ENCODE measurements around the gene SERPINA9. TPM values are rescaled to one million over a fixed set of nuclear protein-coding genes. Genes with fewer than 3 reads are reported as not detected.

Gene SERPINA9
- polyA plus RNA-seq, 2 of the 4 experiments (the other 2 are of a cell fraction): not detected

DNA sequence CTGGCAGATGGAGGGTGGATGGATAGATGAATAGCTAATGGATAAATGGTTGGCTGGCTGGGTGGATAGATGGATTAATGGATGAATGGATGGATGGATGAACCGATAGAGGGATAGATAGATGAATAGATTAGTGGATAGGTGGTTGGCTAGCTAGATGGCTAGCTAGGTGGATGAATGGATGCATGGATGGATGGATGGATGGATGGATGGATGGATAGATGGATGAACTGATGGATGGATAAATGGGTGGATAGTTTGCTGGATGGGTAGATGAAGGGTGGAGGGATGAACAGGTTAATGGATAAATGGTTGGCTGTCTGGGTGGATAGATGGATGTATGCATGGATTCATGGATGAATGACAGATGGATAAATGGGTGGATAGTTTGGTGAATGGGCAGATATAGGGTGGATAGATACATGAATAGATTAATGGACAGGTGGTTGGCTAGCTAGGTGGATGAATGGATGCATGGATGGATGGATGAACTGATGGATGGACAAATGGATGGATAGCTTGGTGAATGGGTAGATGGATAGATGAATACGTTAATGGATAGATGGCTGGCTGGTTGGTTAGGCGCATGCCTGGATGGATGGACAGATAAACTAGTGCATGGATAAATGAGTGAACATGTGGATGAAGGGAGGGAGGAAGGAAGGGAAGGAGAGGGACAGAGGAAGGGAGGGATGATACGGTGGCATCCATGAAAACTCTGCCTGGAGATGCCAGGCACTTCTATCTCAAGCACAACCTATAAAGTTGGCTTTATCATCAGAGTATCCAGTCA is 8.1 kb downstream of the SERPINA9 start:
- Histone ChIP-seq H3K4me2 (no peak overlapping the region), H3K27ac (no peak overlapping the region), H3K4me3 (no peak overlapping the region), H3K4me1 (peaks cover 12% of the 10 kb centered on the region; the same call in 2 of the 3 replicates), H3K9me3 (no peaks in the 10 kb centered on the region)
- DNase-seq (ENCODE audit: low read depth in 1 of 2, low spot score in 1 of 2) (no peak), FAIRE-seq (no peak), ATAC-seq (no peak)
- CTCF ChIA-PET: interaction anchor here (1.1 to 4.8 kb wide), 3 partner anchors 9 to 89 kb away, joined by 3 to 34 read pairs (median 6); no protein-coding TSS in a partner anchor
- WGBS (ENCODE audit: missing lambda C conversion rate): 8% methylated on average over 4 of the region's 4 CpGs
- TF ChIP-seq NFE2L2 (conservative IDR thresholded peaks at IDR 0.05; ENCODE audit: low read length): no peak
- TF ChIP-seq BHLHE40 (IDR thresholded peaks at IDR 0.05; ENCODE audit: low read depth, low read length): no peak
- no peak for TF ChIP-seq NR3C1 (IDR thresholded peaks at IDR 0.05)
- TF ChIP-seq JUN (IDR thresholded peaks at IDR 0.05): no peak
- TF ChIP-seq, protein P1, sequence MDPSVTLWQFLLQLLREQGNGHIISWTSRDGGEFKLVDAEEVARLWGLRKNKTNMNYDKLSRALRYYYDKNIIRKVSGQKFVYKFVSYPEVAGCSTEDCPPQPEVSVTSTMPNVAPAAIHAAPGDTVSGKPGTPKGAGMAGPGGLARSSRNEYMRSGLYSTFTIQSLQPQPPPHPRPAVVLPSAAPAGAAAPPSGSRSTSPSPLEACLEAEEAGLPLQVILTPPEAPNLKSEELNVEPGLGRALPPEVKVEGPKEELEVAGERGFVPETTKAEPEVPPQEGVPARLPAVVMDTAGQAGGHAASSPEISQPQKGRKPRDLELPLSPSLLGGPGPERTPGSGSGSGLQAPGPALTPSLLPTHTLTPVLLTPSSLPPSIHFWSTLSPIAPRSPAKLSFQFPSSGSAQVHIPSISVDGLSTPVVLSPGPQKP (IDR thresholded peaks at IDR 0.05; ENCODE audit: low read depth, low read length): no peak
- TF ChIP-seq, protein P2, sequence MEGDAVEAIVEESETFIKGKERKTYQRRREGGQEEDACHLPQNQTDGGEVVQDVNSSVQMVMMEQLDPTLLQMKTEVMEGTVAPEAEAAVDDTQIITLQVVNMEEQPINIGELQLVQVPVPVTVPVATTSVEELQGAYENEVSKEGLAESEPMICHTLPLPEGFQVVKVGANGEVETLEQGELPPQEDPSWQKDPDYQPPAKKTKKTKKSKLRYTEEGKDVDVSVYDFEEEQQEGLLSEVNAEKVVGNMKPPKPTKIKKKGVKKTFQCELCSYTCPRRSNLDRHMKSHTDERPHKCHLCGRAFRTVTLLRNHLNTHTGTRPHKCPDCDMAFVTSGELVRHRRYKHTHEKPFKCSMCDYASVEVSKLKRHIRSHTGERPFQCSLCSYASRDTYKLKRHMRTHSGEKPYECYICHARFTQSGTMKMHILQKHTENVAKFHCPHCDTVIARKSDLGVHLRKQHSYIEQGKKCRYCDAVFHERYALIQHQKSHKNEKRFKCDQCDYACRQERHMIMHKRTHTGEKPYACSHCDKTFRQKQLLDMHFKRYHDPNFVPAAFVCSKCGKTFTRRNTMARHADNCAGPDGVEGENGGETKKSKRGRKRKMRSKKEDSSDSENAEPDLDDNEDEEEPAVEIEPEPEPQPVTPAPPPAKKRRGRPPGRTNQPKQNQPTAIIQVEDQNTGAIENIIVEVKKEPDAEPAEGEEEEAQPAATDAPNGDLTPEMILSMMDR (IDR thresholded peaks at IDR 0.05): no peak
- TF ChIP-seq, protein P3, sequence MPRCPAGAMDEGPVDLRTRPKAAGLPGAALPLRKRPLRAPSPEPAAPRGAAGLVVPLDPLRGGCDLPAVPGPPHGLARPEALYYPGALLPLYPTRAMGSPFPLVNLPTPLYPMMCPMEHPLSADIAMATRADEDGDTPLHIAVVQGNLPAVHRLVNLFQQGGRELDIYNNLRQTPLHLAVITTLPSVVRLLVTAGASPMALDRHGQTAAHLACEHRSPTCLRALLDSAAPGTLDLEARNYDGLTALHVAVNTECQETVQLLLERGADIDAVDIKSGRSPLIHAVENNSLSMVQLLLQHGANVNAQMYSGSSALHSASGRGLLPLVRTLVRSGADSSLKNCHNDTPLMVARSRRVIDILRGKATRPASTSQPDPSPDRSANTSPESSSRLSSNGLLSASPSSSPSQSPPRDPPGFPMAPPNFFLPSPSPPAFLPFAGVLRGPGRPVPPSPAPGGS (IDR thresholded peaks at IDR 0.05): no peak
- no peak for TF ChIP-seq NPAS2 (CRISPR knock-in tag; IDR thresholded peaks at IDR 0.05; ENCODE audit: borderline replicate concordance)
- no peak for TF ChIP-seq HOXA7 (CRISPR knock-in tag; IDR thresholded peaks at IDR 0.05)
- POLR2A ChIA-PET: no interaction called here

DNA sequence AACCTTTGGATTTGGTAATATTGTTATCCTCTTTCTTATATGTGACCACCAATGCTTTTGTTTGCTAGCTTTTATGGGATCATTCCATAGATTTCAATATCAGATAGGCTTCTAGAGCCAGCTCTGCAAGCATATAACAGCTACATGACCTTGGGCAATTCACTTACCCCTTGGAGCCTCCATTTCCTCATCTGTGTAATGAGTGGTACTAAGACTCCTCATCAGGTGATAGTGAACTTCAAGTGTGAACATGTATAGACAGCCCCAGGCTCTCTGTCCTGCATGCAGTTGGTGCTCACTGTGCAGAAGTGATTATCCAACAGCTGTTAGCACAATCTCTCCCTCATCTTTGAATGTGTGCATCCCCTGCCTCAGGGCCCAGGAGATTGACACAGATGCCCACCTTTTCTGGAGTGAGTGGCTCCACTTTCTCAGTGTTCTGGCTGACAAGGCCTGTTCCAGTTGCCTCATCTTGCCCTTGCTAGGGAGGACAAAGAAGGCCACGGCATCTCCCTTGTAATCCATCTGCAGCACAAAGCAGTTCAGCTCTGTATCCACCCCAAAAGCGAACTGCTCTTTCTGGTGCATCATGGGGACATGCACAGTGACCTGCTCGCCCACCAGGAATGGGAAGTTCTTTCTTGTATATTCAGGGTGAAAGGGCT is 9.2 kb downstream of the SERPINA9 start:
- no peak for TF ChIP-seq FOSL2 (IDR thresholded peaks at IDR 0.05)
- TF ChIP-seq FOSL2 (CRISPR knock-in tag; IDR thresholded peaks at IDR 0.05): no peak
- CTCF ChIA-PET: interaction anchor here (0.5 to 4.8 kb wide), 3 partner anchors 18 to 262 kb away, joined by 3 to 34 read pairs (median 4); no protein-coding TSS in a partner anchor
- DNase-seq (ENCODE audit: low read depth in 1 of 2, low spot score in 1 of 2) (no peak), ATAC-seq (no peak), FAIRE-seq (no peak)
- WGBS (ENCODE audit: missing lambda C conversion rate): 3% methylated on average over 3 of the region's 3 CpGs
- Histone ChIP-seq H3K9me3 (no peaks in the 10 kb centered on the region), H3K27ac (no peak overlapping the region), H3K4me2 (no peak overlapping the region), H3K4me1 (peaks cover 12% of the 10 kb centered on the region; the same call in 2 of the 3 replicates), H3K4me3 (no peak overlapping the region)
- POLR2A ChIA-PET: no interaction called here

DNA sequence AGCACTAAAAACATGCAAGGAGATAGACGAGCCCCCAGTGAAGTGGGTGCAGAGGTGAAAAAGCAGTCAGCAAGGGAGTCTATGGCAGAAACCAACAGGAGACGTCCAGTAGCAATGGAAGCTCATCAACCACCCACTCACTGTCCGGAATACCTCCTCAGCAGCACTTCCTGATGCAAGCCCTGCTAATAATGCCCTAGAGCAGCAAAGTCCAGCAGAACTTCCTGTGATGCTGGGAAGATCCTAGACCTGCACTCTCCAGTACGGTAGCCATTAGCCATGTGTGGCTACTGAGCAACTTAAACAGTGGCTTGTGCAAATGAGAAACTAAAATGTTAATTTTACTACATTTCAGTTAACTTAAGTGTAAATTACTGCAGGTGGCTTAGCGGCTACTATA is 11.0 kb downstream of the SERPINA9 start:
- POLR2A ChIA-PET: no interaction called here

More for the DNA sequence above, 11.0 kb downstream of the SERPINA9 start:
- peak overlapping the region; percentile 41; the same call in 2 of the 3 replicates for H3K4me2 ChIP-seq
- TF ChIP-seq KDM5A (IDR thresholded peaks at IDR 0.05): no peak
- TF ChIP-seq HOXB13 (CRISPR knock-in tag; IDR thresholded peaks at IDR 0.05; ENCODE audit: low read depth): no peak
- TF ChIP-seq CEBPB (IDR thresholded peaks at IDR 0.05): no peak
- TF ChIP-seq CHD4 (IDR thresholded peaks at IDR 0.05; ENCODE audit: borderline replicate concordance): no peak
- no peak for TF ChIP-seq NPAS2 (CRISPR knock-in tag; IDR thresholded peaks at IDR 0.05; ENCODE audit: borderline replicate concordance)
- TF ChIP-seq RARB (CRISPR knock-in tag; IDR thresholded peaks at IDR 0.05): no peak
- TF ChIP-seq, protein P4, sequence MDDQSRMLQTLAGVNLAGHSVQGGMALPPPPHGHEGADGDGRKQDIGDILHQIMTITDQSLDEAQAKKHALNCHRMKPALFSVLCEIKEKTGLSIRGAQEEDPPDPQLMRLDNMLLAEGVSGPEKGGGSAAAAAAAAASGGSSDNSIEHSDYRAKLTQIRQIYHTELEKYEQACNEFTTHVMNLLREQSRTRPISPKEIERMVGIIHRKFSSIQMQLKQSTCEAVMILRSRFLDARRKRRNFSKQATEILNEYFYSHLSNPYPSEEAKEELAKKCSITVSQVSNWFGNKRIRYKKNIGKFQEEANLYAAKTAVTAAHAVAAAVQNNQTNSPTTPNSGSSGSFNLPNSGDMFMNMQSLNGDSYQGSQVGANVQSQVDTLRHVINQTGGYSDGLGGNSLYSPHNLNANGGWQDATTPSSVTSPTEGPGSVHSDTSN (IDR thresholded peaks at IDR 0.05): no peak
- no peak for TF ChIP-seq ZSCAN20 (CRISPR knock-in tag; IDR thresholded peaks at IDR 0.05)
- TF ChIP-seq HOXB5 (CRISPR knock-in tag; IDR thresholded peaks at IDR 0.05): no peak
- no peak for TF ChIP-seq HEYL (CRISPR knock-in tag; IDR thresholded peaks at IDR 0.05)
- TF ChIP-seq ZC3H11A (IDR thresholded peaks at IDR 0.05): no peak
- FAIRE-seq: no peak
- H3K9me3 ChIP-seq: no peaks in the 10 kb centered on the region
- no peak for DNase-seq (ENCODE audit: low read depth in 1 of 2, low spot score in 1 of 2)
- H3K4me1 ChIP-seq: peaks cover 12% of the 10 kb centered on the region; the same call in 2 of the 3 replicates
- no peak overlapping the region for H3K4me3 ChIP-seq
- no peak for ATAC-seq
- H3K27ac ChIP-seq: no peak overlapping the region
- WGBS (ENCODE audit: missing lambda C conversion rate): 41% methylated on average over 5 of the region's 5 CpGs
- CTCF ChIA-PET: interaction anchor here (1.2 to 4.8 kb wide), 3 partner anchors 22 to 84 kb away, joined by 3 to 34 read pairs (median 6); no protein-coding TSS in a partner anchor

All from A549 (cell line).